ENCODE measurements around the gene CDH16.

DNA sequence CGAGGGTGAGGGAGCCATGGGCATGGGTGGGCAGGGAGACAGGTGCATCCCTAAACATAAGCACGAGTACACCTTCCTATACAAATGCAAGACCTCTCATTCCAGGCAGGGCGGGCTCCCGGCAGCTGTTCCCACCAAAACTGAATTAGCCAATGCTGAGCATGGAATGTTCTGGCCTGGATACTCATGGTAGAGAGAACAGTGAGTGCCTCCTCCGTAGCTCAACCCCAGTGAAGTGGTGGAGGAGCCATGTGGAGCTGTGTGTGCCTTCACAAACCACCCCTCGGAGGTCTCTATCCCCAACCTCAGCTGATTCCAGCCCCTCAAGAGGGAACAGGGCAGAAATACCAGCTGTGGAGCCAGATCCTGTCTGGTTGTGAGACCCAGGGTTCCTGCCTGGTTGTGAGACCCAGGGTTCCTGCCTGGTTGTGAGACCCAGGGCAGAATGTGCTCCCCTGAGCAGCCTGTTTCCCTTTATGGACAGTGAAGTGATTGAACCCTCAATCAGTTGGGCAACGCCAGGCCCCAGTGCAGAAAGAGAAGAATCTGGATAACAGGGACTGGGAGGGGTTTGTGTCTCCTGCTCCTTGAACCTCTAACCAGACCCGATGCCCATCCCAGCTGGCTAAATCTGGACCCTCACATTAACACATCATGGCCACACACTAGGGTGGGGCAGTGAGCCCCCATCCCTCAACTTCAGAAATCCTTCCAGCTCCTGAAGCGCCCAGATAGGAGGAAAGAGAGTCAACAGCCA, 2.4 kb upstream of the CDH16 start:
- TF ChIP-seq, protein P1, sequence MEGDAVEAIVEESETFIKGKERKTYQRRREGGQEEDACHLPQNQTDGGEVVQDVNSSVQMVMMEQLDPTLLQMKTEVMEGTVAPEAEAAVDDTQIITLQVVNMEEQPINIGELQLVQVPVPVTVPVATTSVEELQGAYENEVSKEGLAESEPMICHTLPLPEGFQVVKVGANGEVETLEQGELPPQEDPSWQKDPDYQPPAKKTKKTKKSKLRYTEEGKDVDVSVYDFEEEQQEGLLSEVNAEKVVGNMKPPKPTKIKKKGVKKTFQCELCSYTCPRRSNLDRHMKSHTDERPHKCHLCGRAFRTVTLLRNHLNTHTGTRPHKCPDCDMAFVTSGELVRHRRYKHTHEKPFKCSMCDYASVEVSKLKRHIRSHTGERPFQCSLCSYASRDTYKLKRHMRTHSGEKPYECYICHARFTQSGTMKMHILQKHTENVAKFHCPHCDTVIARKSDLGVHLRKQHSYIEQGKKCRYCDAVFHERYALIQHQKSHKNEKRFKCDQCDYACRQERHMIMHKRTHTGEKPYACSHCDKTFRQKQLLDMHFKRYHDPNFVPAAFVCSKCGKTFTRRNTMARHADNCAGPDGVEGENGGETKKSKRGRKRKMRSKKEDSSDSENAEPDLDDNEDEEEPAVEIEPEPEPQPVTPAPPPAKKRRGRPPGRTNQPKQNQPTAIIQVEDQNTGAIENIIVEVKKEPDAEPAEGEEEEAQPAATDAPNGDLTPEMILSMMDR (IDR thresholded peaks at IDR 0.05) = no peak
- no peak for TF ChIP-seq POLR2AphosphoS5 (IDR thresholded peaks at IDR 0.05)
- no peak for TF ChIP-seq EP300 (IDR thresholded peaks at IDR 0.05)

All from gastroesophageal sphincter (tissue), 3 donors.